ENCODE results near the gene AGBL4. TPM values are rescaled to one million over a fixed set of nuclear protein-coding genes. Genes with fewer than 3 reads are reported as not detected.

The AGBL4 gene
- polyA plus RNA-seq, 1 experiment, result not detected

DNA sequence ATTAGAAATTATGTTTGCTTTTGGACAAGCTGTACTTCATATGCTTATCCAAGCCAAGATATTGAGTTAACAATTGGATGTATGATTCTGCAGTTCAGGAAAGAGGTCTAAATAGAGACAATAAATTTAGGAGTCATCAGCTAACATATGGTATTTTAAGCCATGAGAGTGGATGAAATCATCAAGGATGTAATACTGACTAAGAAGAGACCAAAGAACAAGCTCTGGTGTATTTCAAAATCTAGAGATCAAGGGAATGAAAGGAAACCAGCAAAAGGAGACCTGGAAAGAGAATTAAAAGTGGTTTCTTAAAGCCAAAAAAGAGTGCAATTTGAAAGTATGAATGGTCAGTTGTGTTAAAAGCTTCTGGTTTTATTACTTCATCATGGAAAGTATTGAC lies 1063.4 kb downstream of the AGBL4 start:
- Histone ChIP-seq H3K9me3 (ENCODE audit: control insufficient read depth, insufficient read depth, low read length) (no peaks in the 10 kb centered on the region), H3K27ac (ENCODE audit: low read depth, low read length) (no peak overlapping the region), H3K27me3 (ENCODE audit: control insufficient read depth, insufficient read depth, low read length) (no peaks in the 10 kb centered on the region), H3K4me3 (ENCODE audit: low read depth, low read length) (no peak overlapping the region)
- TF ChIP-seq, protein P1, sequence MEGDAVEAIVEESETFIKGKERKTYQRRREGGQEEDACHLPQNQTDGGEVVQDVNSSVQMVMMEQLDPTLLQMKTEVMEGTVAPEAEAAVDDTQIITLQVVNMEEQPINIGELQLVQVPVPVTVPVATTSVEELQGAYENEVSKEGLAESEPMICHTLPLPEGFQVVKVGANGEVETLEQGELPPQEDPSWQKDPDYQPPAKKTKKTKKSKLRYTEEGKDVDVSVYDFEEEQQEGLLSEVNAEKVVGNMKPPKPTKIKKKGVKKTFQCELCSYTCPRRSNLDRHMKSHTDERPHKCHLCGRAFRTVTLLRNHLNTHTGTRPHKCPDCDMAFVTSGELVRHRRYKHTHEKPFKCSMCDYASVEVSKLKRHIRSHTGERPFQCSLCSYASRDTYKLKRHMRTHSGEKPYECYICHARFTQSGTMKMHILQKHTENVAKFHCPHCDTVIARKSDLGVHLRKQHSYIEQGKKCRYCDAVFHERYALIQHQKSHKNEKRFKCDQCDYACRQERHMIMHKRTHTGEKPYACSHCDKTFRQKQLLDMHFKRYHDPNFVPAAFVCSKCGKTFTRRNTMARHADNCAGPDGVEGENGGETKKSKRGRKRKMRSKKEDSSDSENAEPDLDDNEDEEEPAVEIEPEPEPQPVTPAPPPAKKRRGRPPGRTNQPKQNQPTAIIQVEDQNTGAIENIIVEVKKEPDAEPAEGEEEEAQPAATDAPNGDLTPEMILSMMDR (IDR thresholded peaks at IDR 0.05; ENCODE audit: low read depth, low read length), result no peak
- no peak for DNase-seq (ENCODE audit: low read depth, low spot score)
- ChIA-PET POLR2A (no interaction called here), CTCF (no interaction called here)

DNA sequence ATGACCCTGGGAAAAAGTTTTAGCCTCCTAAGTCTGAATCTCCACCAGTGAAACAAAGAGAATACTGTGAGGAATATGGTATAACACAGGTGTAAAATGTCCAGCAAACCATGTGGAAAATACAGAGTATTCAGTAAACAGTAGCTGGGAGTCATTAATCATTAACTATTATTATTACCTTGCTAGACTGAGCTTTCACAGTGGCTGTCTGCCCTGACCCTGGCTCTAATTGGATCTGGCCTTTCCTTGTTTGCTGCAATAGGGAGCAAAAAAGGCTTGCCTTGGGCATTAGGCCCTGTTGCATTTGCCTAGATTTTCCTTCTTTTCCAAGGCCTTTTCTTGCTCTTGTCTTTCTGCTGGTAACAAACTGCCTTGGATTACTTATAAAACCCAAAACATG lies 1068.0 kb downstream of the AGBL4 start:
- DNase-seq (ENCODE audit: low read depth, low spot score), result no peak
- Histone ChIP-seq H3K27ac (ENCODE audit: low read depth, low read length) (no peak overlapping the region), H3K27me3 (ENCODE audit: control insufficient read depth, insufficient read depth, low read length) (no peaks in the 10 kb centered on the region), H3K9me3 (ENCODE audit: control insufficient read depth, insufficient read depth, low read length) (no peaks in the 10 kb centered on the region), H3K4me3 (ENCODE audit: low read depth, low read length) (no peak overlapping the region)
- ChIA-PET POLR2A (no interaction called here), CTCF (no interaction called here)
- TF ChIP-seq, protein P1 (IDR thresholded peaks at IDR 0.05; ENCODE audit: low read depth, low read length), result no peak

DNA sequence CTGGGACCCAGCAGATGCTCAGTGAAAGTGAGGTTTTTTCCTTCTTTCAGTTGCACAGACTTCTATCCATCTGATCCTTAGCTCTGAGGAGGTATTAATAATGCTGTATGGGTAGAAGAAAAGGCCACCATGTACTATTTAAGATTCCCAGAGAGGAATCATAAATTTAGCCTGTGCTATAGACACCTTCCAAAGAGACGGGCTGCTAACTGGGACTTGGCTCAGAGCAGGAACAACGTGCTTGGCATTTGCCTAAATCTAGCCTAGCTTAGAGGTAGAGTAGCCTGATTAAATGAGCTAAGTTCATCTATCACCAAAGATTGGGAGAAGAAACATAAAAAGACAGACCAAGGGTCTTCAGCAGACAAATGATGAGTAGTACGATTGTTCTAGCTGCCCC lies 1070.1 kb downstream of the AGBL4 start:
- CTCF ChIA-PET, result no interaction called here
- Histone ChIP-seq H3K27me3 (ENCODE audit: control insufficient read depth, insufficient read depth, low read length) (no peaks in the 10 kb centered on the region), H3K9me3 (ENCODE audit: control insufficient read depth, insufficient read depth, low read length) (no peaks in the 10 kb centered on the region), H3K27ac (ENCODE audit: low read depth, low read length) (no peak overlapping the region), H3K4me3 (ENCODE audit: low read depth, low read length) (no peak overlapping the region)
- no peak for DNase-seq (ENCODE audit: low read depth, low spot score)
- POLR2A ChIA-PET, result no interaction called here
- TF ChIP-seq, protein P1 (IDR thresholded peaks at IDR 0.05; ENCODE audit: low read depth, low read length), result no peak

DNA sequence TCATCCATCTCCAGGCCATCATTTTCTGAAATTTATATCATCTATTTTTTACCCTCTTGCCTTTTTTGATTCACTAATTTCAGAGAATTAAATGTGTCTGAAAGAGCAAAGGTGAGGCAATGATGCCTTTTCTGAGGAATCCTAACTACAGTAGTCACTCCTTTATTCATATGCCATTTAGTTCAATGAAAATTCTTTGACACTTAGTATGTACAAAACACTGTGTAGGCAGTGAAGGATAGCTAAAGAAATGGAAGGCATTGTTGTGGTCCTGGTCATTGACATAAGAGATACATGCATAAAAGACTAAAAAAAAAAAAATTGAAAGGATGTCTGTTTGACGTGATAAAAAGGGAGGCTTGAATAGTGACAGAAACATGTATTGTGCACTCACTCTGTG lies 1075.2 kb downstream of the AGBL4 start:
- Histone ChIP-seq H3K27me3 (ENCODE audit: control insufficient read depth, insufficient read depth, low read length) (no peaks in the 10 kb centered on the region), H3K4me3 (ENCODE audit: low read depth, low read length) (no peak overlapping the region), H3K27ac (ENCODE audit: low read depth, low read length) (no peak overlapping the region), H3K9me3 (ENCODE audit: control insufficient read depth, insufficient read depth, low read length) (peaks cover 4% of the 10 kb centered on the region; the same call in 1 of the 2 replicates)
- TF ChIP-seq, protein P1 (IDR thresholded peaks at IDR 0.05; ENCODE audit: low read depth, low read length), result no peak
- ChIA-PET CTCF (no interaction called here), POLR2A (no interaction called here)
- DNase-seq (ENCODE audit: low read depth, low spot score), result no peak

GRCh38 chr1:48947761-48948537 lies 1075.8 kb downstream of the AGBL4 start:
- POLR2A ChIA-PET, result no interaction called here
- Histone ChIP-seq H3K27me3 (ENCODE audit: control insufficient read depth, insufficient read depth, low read length) (no peaks in the 10 kb centered on the region), H3K27ac (ENCODE audit: low read depth, low read length) (no peak overlapping the region), H3K4me3 (ENCODE audit: low read depth, low read length) (no peak overlapping the region), H3K9me3 (ENCODE audit: control insufficient read depth, insufficient read depth, low read length) (peaks cover 4% of the 10 kb centered on the region; the same call in 1 of the 2 replicates)
- TF ChIP-seq, protein P1 (IDR thresholded peaks at IDR 0.05; ENCODE audit: low read depth, low read length), result no peak
- no peak for DNase-seq (ENCODE audit: low read depth, low spot score)
- CTCF ChIA-PET, result no interaction called here

Measured in AG04450 (cell line).